Astrocyte (in vitro differentiated cells and primary cell): ENCODE data around the gene THADA.

Experiments used
- CTCF ChIP-seq: IDR thresholded peaks from 2 replicates; pipeline ENCODE4 v1.5.1; 2011; ENCODE audit warnings: low read depth, mild to moderate bottlenecking, inconsistent platforms, low read length, moderate library complexity; ENCODE audit not compliant: insufficient read depth
- EZH2 ChIP-seq: IDR thresholded peaks from 2 replicates; pipeline ENCODE4 v1.6.1; 2012; ENCODE audit warnings: mild to moderate bottlenecking, low read length, inconsistent platforms; ENCODE audit not compliant: insufficient read depth

- TF ChIP-seq CTCF (no peak), EZH2 (no peak)
Observed at GRCh38 chr2:43391201-43391877, 204.5 kb downstream of the THADA start.
